ENCODE results near the gene MICOS13.

GRCh38 chr19:5646703-5647102 is 33.6 kb downstream of the MICOS13 start:
- TF ChIP-seq CTCF (IDR thresholded peaks at IDR 0.05; ENCODE audit: low read depth, low read length) (no peak), EZH2phosphoT487 (IDR thresholded peaks at IDR 0.05; ENCODE audit: low read depth) (no peak)
